NCI-H226 (cell line): ENCODE measurements around the gene TRUB2.

Experiments used
- DNase-seq: peaks from one replicate; pipeline ENCODE4 v3.0.0-alpha.2; 2015

TRUB2 gene

DNA sequence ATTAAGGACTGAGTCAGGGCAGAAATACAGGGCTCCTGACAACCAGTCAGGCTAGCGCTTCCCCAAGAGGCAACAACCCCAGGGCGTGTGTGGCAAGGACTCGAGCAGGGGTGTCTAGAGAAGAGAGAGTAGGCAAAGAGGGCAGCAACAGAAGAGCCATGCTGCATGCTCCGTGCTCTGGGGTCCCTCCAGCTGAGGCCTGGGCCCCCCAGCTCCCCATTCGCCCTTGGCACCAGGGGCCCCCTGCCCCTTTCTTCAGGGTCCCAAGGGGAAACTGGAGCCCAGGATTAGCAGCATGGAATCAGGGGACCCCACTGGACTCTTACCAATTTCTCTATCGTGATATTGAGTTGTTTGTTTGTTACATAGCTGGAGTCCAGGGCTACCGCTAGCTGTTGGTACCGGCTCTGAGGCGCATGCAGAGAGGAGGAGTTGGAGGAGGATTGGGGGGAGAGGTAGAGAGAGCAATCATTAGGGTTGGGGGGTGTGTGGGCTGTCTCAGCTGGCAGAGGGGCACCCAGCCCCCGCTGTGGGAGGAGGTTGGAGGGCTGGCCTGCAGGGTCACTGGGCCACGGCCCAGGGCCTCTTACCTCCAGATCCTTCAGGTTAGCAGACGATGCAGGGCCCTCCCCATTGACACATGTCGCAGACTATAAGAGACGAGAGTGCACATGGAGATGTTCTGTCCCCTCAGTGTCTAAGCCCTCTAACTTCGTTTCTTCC is 55.2 kb downstream of the TRUB2 start:
- no peak for DNase-seq

GRCh38 chr9:128265348-128265847 is 56.8 kb downstream of the TRUB2 start:
- no peak for DNase-seq

GRCh38 chr9:128262687-128263086 is 59.6 kb downstream of the TRUB2 start:
- DNase-seq, result no peak

GRCh38 chr9:128260340-128260739 is 61.9 kb downstream of the TRUB2 start:
- DNase-seq, result no peak

- no peak for DNase-seq
Measured at GRCh38 chr9:128259156-128259555, 63.1 kb downstream of the TRUB2 start.

DNA sequence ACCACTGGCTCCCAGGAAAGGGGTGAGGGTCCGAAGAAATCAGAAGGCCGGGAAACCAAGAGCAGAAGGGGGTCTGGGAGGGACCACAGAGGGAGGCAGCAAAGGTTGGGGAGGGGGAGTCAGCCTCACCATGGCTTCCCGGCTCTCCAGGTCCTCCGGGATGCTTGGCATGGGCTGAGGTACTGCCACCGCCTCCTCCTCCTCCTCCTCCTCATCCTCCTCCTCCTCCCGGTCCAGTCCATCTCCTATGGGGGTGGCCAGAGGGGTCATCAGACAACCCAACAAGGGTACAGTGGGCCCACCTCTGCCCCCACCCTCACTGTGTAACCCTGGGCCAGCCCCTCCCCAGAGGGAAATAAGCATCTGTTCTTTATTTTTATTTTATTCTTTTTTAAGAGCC is 63.9 kb downstream of the TRUB2 start:
- no peak for DNase-seq

GRCh38 chr9:128257907-128258306 is 64.3 kb downstream of the TRUB2 start:
- no peak for DNase-seq

DNA sequence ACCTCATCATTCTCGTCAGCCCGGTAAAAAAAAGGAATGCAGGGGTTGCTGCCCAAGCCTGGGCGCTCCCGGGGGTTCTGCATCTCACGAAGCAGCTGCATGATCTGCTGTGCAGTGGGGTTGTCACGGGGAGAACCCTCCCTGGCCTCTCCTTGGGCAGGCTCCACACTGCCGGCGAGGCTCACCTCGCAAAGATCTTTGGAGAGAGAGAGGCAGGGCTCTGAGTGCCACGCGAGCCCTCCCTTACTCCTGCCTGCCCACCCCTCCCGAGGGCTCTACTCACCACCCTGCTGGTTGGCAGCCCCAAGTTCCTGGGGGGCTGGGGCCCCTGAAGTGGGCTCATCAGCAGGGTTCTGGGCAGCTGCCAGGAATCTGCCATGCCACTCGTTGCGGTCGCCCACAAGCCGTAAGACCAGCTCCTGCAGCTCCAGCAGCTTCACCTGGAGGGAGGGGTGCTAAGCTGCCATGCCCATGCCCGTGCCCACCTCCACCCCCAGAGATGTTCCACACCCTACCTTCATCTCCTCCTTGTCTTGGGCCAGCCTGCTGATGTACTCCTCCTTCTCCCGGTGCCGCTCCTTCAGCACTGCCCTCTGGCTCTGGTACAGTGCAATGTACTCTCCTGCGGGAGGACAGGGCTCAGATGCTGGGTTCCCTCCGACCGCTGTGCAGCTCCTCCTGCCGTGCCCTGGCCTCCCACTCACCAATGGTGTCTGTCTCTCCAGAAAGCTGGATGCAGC is 65.0 kb downstream of the TRUB2 start:
- DNase-seq, result no peak
